Activated naive CD8-positive, alpha-beta T cell treated with anti-CD3 and anti-CD28 coated beads, Interleukin-2, amount 50 U/mL, for 16 hours (primary cell): ENCODE results near the gene SIAE.
"Not testable (repeated sequence)": the region's sequence is repeated elsewhere in the genome, so short reads cannot be mapped to it uniquely, and the experiment has no call there.

Experiments used
- DNase-seq: peaks from one replicate; pipeline ENCODE4 v3.0.0-alpha.2; 2020; ENCODE audit warnings: low read depth, low spot score

The SIAE gene

DNA sequence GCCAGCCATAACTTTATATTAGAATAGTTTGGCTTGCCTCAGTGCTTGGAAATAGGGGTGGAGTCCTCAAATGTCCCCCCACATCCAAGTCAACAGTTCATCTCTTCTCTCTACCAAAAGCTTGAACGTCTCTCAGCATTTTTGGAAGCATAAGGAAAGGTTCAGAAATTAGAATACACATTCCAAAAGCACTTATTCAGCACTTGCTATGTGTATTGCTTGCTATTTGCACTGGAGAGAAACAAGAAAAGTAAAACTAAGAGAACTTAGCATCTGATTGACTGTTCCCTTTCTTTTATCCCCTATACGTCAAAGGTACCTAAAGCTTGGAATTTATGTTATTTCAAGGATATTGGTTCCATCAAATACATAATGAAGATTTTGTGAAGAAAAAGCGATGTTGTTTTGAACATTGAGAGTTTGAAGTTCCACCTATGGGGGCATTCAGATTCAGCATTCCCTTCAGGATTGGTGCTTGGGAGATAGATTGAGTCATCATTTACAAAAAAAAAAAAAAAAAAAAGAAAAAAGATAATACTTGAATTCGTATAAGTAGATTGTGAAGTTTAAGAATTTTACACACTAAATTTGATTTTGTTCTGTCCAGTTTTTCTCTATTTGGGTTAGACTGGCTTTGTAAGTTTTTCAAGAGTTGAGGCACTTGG is 49.5 kb downstream of the SIAE start:
- DNase-seq, result no peak

DNA sequence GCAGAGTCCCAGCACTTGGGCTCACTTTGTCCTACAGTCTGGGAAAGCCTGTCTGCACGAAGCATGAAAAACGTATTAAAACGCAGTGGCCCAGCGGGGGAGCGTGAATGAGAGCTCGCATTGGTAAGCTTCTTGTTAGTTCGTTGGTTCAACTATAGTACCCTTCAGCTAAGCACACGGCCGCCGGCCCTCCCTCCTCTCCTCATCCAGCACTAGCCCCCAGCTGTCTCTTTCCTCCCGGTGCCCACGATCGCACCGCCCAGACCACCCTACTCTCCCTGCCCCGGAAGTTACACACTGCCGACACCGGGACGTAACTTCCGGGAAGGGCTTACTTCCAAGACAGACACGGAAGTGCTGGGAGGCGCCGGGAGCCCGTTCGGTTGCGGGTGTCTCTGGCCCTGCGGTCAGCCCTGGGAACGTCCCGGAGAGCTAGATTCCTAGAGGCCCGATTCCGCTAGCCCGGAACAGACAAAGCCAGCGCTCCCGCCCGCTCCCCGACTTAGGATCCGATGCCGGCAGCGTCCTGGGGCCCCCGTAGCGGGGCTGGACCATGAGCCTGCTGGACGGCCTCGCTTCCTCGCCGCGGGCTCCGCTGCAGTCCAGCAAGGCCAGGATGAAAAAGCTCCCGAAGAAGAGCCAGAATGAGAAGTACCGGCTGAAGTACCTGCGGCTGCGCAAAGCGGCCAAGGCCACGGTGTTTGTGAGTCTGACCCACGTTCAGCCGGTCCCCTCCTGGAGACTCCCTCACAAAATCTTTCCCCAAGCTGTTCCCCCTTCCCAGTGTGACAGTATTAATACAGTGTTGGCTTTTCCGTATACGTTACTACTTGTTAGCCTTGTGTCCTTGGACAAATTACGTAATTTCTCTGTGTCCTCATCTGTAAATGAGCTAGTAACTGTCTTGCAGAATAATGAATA is 50.7 kb downstream of the SIAE start, which contains the start of gene TBRG1:
Gene TBRG1 (plus strand): TSS at position 334 of the 921 bp plus-strand sequence. CDS start 220 bp downstream, at position 554.
- peak; percentile 58 for DNase-seq

DNA sequence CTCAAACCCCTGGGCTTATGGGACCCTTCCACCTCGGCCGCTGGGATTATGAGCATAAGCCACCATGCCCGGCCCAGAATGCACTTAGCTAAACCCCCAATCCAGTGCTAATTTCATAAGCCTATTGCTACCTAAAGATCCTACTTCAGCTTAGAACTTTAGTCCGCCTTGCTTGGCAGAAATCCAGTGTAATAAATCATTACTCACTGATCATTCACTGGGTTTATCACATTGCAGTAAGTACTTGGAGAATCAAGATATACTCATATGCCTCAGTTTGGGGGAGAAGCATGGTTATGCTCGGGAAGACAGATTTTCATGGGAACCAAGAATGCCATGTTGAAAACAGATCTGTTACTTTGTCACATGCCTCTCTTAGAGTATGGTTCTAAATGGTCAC is 54.7 kb downstream of the SIAE start:
- DNase-seq, result no peak

DNA sequence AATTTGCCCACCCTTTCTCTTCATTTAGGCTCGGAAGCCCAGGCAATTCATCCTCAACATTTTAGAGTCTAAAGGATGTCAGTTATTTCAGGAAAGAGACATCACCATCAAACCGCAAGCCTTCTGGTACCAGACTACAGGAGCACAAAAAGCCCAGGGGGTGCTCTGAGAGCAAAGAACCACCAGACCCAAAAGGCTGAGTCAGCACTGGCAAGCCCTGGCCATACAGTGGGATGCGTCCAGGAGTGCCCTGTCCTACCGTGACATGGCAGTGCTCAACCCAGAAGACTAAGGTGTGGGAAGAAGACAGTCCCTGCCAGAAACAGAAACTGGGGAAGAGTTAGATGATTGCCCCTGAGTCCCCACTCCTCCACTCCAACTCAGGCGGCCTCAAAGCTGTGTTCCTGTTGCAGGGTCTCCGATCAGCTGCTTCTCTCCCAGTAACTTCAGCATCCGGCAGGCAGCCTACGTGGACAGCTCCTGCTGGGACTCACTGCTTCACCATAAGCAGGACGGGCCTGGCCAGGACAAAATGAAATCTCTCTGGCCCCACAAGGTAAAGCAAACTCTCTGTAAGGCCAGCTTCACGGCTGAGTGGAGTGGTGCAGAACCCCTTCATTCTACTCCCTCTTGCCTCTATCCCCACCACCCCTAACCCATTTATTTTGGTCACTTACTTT is 60.8 kb downstream of the SIAE start:
- DNase-seq, result no peak

DNA sequence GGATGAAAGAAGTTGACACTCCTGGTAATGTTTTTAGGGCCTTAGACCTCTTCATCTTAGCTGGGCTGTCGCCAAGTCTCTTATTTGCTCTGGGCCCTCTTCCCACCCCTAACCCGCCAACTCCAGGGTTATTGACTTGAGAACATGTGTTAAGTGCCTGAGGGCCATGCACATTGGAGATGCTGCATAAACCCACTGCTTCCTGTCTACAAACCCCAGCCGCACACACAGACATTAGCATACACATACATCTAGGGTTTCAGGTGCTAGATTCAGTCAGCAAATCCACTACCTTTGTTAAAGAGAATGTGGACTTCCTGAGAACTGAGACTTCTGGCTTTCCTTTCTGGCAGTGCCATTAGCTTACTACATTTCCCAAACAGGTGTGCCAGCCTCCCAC is 61.5 kb downstream of the SIAE start:
- no peak for DNase-seq

DNA sequence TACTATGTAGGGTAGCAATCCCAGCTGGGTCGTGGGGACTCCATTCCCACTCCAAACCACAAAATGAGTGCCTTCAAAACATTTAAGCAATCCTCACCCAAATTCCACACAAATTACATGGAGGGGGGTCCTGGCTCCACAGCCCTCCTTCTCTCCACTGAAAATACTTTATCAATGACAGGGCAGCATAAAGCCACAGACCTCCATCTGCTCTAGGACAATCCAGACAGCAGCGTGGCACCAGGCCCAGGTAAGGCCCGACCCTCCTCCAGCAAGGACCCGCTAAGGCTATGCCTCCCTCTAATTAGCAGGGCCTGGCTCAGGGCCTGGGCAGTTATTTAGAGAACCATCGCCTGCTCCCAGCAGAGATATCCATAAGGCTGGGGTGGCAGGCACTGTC is 62.5 kb downstream of the SIAE start, which contains the start of gene PANX3:
Gene PANX3 (plus strand): TSS at position 365 of the 400 bp plus-strand sequence. CDS start 129 bp downstream, outside the sequence.
- DNase-seq, result no peak

DNA sequence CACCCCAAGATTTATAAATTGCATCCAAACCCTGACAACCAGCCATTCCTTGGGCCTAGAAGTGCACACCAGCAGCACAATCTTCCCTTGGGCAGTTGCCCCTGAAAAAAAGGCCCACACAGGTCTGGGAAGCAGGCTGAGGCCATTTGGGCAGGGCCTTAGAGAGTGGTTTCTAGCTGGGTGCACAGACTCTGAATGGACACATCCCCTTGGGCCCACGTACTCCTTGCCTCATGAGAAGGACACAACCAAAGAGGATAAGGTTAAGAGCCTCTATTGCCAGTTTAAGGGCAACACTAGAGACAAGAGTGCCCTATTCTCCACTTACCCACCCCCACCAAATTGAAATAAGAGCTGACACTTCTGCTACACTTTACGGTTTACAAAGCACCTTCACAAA is 63.2 kb downstream of the SIAE start:
- no peak for DNase-seq

DNA sequence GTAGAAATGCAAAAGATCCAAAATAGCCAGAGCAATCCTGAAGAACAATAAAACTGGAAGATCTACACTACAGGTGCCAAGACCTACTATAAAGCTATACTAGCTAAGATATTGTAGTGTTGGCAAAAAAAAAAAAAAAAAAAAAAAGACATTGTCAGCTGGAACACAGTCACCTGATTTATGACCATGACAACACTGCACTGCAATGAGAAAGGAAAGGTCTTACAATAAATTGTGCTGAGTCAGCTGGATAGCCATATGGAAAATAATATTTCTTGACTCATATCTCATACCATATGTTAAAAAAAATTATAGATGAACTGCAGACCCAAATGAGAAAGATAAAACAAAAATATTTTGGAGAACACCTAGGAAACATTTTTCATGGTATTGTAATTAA is 65.4 kb downstream of the SIAE start:
- no peak for DNase-seq

DNA sequence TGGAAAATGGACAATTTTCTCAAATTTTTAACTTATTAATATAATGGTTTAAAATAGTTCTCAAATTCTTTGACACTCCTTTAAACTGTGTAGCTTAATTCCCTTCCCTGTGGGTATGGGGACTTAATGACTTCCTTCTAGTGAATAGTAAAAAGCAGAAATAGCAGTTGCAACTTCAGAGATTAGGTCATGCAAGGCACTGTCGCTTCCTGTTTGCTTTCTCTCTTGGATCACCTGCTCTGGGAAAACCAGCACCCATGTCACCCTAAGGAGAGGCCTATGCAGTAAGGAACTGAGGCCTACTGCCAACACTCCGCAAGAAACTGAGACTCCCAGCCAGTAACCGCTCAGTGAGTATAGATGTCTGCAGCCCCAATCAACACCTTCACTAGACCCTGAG is 67.8 kb downstream of the SIAE start:
- DNase-seq, result no peak

DNA sequence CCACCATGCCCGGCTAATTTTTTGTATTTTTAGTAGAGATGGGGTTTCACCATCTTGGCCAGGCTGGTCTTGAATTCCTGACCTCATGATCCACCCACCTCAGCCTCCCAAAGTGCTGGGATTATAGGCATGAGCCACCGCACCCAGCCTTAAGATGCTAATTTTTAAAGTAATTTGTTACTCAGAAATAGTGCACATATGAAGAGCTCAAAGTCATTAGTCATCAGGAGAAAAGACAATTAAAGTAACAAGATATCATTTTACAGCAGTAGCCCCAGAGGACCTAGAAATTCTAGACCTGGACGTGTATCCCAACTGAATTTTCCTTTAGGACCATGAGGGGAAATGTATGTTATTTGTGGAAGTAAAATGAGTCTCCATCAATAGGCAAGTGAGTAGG is 70.8 kb downstream of the SIAE start:
- DNase-seq, result not testable (repeated sequence)

DNA sequence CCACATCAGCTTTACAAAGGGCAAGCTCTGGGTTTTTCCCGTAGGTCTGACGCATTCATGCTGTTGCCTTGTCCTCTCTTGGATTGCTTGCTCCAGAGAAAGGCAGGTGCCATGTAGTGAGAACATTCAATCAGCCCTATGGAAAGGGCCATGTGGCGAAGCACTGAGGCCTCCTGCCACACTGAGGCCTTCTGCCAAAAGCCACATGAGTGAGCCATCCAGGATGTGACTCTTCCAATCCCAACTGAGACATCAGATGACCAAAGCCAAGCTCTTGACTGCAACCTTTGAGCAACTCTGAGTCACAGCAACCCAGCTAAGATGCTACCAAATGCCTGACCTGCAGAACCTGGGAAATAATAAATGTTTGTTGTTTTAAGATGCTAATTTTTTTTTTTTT is 71.3 kb downstream of the SIAE start:
- no peak for DNase-seq

DNA sequence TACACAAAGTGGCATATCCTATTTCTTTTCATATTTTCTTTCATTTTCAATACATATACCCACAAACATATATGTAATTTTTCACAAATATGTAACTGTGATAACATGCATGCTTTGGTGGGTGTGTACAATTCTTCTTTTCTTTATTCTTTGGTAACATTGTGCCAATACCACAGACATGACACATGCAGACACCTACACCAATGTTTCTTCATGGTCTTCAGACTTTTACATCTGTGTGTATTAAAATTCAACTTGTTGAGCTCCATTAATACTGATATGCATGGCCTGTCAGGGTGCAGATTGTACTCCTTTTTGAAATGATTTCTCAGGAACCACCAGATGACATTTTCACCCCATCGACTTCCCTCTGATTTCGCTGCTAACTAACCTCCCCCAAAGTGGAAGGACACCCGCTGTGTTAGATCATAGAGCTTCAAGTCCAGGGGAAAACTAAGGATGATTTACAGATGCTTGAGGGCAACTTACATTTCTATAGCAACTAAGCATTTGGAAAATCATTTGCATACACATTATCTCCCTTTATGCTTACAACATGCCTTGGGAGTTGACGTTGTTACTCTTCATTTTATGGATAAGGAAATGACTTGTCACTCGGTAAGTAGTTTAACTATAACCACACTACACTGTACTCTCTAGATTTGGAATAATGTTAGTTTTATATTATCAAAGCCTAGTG is 72.8 kb downstream of the SIAE start:
- DNase-seq, result no peak

DNA sequence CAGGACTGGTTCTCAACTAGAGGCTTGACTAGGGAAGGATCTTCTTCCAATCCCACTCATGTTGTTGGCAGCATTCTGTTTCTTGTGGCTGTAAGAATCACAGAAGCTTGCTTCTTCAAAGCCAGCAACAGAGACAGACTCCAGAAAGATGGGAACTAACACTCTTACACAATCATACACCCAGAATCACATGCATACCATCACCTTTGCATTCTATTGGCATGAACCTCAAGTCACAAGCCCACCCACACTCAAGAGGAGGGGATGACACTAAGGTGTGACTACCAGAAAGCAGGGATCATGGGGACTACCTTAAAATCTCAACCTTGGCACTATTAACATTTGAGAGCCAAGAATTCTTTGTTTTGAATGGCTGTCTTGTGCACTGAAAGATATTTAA is 75.9 kb downstream of the SIAE start:
- no peak for DNase-seq

DNA sequence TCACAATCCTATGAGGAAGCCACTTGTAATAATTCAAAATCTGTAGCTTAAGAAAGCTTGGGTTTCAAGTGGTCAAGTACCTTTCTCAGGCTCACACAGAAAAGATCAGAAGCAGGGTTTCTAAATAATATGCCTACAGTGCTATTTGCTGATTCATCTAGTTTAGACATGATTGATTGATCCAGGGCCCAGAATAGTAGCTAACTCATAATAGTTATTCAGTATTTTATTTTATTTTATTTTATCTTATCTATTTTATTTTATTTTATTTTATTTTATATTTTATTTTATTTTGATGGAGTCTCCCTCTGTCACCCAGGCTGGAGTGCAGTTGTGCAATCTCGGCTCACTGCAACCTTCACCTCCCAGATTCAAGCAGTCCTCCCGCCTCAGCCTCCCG is 78.2 kb downstream of the SIAE start:
- no peak for DNase-seq

DNA sequence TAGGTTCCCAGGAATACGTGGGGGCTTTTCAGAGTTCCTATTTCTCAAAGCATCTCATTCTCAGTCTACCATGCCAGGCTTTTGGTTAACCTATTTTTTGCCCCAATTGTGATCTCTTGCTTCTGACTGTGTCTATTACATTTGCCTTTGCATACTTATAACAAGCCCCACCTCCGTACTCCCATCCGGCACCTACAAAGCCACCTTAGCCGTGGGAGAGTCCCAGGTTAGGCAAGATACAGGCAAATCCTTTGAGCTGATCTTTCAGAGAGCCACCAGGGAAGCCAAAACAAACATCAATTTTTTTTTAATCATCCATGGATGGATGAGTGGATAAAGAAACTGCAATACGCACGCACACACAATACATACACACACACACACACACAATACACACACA is 80.9 kb downstream of the SIAE start:
- DNase-seq, result no peak

DNA sequence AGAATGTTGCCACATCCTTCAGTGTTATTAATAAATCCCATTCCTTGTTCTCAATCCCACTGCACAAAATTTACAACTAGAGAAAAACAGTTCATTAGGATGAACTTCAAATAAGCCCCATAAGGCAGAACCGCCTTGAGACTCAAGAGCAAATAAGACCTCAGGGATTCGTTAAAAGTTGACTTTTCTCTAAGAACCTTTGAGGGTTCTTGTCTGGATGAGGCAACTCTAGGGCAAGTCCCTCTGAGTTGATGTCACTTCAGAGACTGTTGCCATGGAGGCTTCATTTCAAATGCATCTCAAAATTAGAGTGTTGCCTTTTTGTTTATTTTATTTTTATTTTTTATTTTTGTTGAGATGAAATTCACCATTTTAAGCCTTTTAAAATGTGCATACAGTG is 82.1 kb downstream of the SIAE start:
- no peak for DNase-seq

DNA sequence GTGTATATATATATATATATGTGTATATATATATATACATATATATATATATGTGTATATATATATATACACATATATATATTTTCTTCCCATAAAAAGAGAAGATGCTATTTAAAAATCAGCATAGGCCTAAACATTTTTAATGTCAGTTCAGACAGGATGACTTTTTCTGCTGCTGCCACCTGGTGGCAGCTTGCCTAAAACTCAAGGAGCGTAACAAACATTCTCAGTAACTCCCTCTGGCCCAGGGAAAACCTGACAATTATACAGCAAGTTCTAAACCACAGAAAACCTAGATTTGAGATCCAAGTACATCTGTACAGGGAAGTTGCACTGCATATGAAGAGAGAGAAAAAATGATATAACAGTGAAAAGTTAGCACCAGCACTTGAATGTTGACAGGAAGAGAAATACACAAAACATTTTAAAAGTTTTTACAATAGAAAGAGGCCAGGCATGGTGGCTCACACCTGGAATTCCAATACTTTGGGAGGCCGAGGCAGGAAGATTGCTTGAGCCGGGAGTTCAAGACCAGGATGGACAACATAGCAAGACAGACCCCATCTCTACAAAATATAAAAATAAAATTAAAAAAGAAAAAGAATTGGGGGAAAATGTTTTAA is 87.2 kb downstream of the SIAE start:
- no peak for DNase-seq

DNA sequence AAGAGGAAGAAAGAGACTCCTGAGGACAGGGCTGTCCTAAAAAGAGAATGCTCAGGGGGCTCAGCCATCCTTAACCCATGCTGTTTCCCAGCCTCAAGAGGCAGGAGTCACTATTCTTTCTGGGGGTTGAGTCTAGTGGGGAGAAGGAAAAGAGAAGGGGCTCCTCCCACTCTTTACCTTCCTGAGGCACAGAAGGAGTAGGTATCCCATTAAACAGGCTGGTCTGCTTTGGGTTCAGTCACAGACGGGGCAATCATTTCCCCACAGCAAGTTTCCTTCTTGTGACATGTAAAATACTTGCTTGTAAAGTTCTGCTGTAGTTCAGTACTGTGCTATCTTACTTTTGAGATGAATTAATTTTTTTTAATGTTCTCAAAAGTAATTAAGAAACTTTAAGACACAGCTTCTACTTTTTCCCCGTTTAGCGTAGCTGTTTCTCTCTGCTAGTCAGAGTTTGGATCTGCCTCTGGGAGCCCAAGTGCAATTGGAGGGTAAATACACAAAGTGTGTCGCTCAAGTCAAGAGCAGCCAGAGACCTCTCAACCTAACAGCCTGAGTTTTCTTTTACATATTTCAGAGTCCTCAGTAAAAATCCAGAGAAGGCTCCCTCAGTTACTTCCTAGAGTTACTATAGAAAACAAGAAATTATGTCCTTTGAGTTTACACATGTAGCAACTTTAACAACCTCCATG is 88.7 kb downstream of the SIAE start:
- no peak for DNase-seq

DNA sequence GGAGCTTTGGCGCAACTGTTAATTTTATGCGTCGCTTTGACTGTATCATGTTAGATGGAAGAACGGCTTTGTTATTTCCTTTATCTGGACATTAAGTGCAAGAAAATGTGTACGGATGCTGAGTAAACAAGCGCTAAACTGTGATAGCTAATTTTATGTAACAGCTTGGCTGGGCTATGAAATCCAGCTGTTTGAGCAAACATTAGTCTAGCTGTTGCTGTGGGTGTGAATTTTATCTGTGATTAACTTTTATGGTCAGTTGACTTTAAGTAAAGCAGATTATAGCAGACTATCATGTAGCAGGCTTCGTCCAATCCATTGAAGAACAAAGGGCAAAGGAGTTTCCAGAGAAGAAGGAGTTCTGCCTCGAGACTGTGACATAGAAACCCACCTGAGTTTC is 89.8 kb downstream of the SIAE start:
- no peak for DNase-seq
